Measurements from ENCODE around the gene AZIN2. TPM values are rescaled to one million over a fixed set of nuclear protein-coding genes. Genes with fewer than 3 reads are reported as not detected.
"Not testable (repeated sequence)": the region's sequence is repeated elsewhere in the genome, so short reads cannot be mapped to it uniquely, and the experiment has no call there.

Gene AZIN2
- total and polyA plus RNA-seq, 2 donors from 2014 or later: 4.9 to 7.5 TPM

DNA sequence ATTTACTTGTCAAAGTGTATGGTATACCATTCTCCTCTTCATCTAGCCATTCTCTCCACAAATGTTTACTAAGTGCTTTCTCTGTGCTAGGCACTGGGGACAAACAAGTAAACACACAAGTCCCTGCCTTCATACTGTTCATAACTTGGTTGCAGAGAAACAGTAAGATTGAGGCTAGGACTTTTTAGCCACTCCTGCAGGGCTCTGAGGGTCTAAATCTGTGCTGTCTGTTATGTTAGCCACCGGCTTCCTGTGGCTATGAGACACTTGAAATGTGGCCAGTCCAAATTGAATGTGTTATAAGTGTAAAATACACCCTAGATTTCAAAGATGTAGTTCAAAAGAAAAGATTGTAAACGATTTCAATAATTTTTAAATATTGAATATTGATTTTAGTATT is 50.2 kb downstream of the AZIN2 start:
- TF ChIP-seq, protein P1, sequence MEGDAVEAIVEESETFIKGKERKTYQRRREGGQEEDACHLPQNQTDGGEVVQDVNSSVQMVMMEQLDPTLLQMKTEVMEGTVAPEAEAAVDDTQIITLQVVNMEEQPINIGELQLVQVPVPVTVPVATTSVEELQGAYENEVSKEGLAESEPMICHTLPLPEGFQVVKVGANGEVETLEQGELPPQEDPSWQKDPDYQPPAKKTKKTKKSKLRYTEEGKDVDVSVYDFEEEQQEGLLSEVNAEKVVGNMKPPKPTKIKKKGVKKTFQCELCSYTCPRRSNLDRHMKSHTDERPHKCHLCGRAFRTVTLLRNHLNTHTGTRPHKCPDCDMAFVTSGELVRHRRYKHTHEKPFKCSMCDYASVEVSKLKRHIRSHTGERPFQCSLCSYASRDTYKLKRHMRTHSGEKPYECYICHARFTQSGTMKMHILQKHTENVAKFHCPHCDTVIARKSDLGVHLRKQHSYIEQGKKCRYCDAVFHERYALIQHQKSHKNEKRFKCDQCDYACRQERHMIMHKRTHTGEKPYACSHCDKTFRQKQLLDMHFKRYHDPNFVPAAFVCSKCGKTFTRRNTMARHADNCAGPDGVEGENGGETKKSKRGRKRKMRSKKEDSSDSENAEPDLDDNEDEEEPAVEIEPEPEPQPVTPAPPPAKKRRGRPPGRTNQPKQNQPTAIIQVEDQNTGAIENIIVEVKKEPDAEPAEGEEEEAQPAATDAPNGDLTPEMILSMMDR (IDR thresholded peaks at IDR 0.05; ENCODE audit: borderline replicate concordance, extremely low read depth, insufficient read depth): no peak
- no peaks in the 10 kb centered on the region for H3K36me3 ChIP-seq (ENCODE audit: control insufficient read depth in 2 of 3, insufficient read depth in 3 of 3, low read length in 3 of 3)
- H3K27ac ChIP-seq (ENCODE audit: low read depth in 2 of 2, low read length in 2 of 2): no peak overlapping the region
- no peaks in the 10 kb centered on the region for H3K9me3 ChIP-seq (ENCODE audit: control insufficient read depth in 2 of 3, insufficient read depth in 1 of 3, low read length in 3 of 3)
- peaks cover 0 to 18% (median 2%) of the 10 kb centered on the region in 3 donors for H3K4me1 ChIP-seq (ENCODE audit: control insufficient read depth in 2 of 3, insufficient read depth in 2 of 3, low read depth in 1 of 3, low read length in 3 of 3)
- DNase-seq (no peak), FAIRE-seq (no peak)
- H3K9ac ChIP-seq (ENCODE audit: low read length in 3 of 3): no peak overlapping the region
- H3K27me3 ChIP-seq (ENCODE audit: control insufficient read depth, insufficient read depth, low read length): no peaks in the 10 kb centered on the region
- no peak overlapping the region for H3K4me3 ChIP-seq (ENCODE audit: low read length in 3 of 3)
- intact Hi-C loops (cut with DNase I): no loop called here

DNA sequence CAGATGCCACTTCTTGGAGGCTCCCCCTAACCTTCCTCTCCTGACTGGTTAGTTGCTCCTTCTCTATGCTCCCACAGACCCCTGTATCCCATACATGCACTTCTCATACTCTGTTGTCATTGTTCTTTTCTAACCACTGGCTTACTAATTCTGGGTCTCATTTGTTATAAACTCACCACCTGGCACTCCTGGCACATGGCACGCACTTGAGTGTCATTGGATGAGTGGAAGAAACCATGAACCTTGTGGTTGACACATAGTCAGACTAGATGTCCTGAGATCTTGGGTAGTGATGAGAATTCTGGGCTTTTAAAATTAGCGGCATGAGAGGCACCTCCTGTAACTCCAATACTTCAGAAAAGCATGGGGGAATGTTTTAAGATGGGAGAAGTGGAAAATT is 51.6 kb downstream of the AZIN2 start:
- Histone ChIP-seq H3K4me3 (ENCODE audit: low read length in 3 of 3) (no peak overlapping the region), H3K36me3 (ENCODE audit: control insufficient read depth in 2 of 3, insufficient read depth in 3 of 3, low read length in 3 of 3) (no peaks in the 10 kb centered on the region), H3K9ac (ENCODE audit: low read length in 3 of 3) (no peak overlapping the region), H3K27ac (ENCODE audit: low read depth in 2 of 2, low read length in 2 of 2) (no peak overlapping the region), H3K4me1 (ENCODE audit: control insufficient read depth in 2 of 3, insufficient read depth in 2 of 3, low read depth in 1 of 3, low read length in 3 of 3) (peaks cover 0 to 14% (median 0%) of the 10 kb centered on the region in 3 donors), H3K27me3 (ENCODE audit: control insufficient read depth, insufficient read depth, low read length) (no peaks in the 10 kb centered on the region), H3K9me3 (ENCODE audit: control insufficient read depth in 2 of 3, insufficient read depth in 1 of 3, low read length in 3 of 3) (no peaks in the 10 kb centered on the region)
- FAIRE-seq (no peak), DNase-seq (peak in 1 of 5 donors; percentile 13)
- intact Hi-C loops (cut with DNase I): no loop called here
- TF ChIP-seq, protein P1 (IDR thresholded peaks at IDR 0.05; ENCODE audit: borderline replicate concordance, extremely low read depth, insufficient read depth): no peak

DNA sequence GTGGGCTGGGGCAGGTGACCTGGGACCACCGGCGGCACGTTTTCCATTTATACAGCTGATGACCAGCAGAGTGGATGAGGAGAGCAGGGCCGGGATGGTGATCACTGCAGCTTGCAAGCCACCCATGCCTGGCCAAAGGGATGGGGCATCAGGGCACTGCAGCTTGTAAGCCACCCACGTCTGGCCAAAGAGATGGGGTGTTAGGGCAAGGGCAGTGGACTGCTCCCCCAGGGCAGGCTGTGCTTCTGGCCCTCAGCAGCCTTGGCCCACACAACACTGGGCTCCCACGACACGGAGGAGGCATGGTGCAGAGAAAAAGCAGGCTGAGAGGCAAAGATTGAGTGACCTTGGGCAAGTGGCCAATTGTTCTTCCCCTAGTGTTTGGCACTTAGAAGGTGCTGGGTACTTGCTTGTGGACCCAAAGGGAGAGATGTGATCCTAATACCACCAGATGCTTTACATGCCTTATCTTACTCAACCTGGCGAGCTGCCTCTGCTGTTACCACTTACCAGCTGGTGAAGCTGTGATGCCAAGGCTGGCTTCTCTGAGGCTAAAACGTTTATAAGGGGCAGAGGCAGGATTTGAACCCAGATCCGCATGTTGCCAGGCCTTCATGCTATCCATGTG is 52.6 kb downstream of the AZIN2 start:
- intact Hi-C loops (cut with DNase I): no loop called here
- Histone ChIP-seq H3K9me3 (ENCODE audit: control insufficient read depth in 2 of 3, insufficient read depth in 1 of 3, low read length in 3 of 3) (no peaks in the 10 kb centered on the region), H3K9ac (ENCODE audit: low read length in 3 of 3) (no peak overlapping the region), H3K36me3 (ENCODE audit: control insufficient read depth in 2 of 3, insufficient read depth in 3 of 3, low read length in 3 of 3) (no peaks in the 10 kb centered on the region), H3K4me3 (ENCODE audit: low read length in 3 of 3) (no peak overlapping the region), H3K27ac (ENCODE audit: low read depth in 2 of 2, low read length in 2 of 2) (no peak overlapping the region), H3K4me1 (ENCODE audit: control insufficient read depth in 2 of 3, insufficient read depth in 2 of 3, low read depth in 1 of 3, low read length in 3 of 3) (peaks cover 0 to 10% (median 0%) of the 10 kb centered on the region in 3 donors), H3K27me3 (ENCODE audit: control insufficient read depth, insufficient read depth, low read length) (no peaks in the 10 kb centered on the region)
- DNase-seq: peak in 1 of 5 donors; percentile 24
- TF ChIP-seq, protein P1 (IDR thresholded peaks at IDR 0.05; ENCODE audit: borderline replicate concordance, extremely low read depth, insufficient read depth): no peak
- FAIRE-seq: no peak

DNA sequence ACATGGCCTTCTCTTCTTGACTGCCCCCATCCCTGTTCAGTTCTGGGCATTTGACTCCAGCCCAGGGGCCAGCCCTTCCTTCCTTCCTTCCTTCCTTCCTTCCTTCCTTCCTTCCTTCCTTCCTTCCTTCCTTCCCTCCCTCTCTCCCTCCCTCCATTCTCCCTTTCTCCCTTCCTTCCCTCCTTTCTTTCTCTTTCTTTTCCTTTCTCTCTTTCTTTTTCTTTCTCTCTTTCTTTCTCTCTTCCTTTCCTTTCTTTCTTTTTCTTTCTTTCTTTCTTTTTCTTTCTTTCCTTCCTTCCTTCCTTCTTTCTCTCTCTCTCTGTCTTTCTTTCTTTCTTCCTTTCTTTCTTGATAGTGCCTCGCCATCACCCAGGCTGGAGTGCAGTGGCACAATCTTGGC is 55.1 kb downstream of the AZIN2 start:
- H3K4me1 ChIP-seq (ENCODE audit: control insufficient read depth in 2 of 3, insufficient read depth in 2 of 3, low read depth in 1 of 3, low read length in 3 of 3); H3K9me3 ChIP-seq (ENCODE audit: control insufficient read depth in 2 of 3, insufficient read depth in 1 of 3, low read length in 3 of 3); DNase-seq; H3K27ac ChIP-seq (ENCODE audit: low read depth in 2 of 2, low read length in 2 of 2); intact Hi-C loops (cut with DNase I); H3K9ac ChIP-seq (ENCODE audit: low read length in 3 of 3); H3K4me3 ChIP-seq (ENCODE audit: low read length in 3 of 3); FAIRE-seq; H3K27me3 ChIP-seq (ENCODE audit: control insufficient read depth, insufficient read depth, low read length); H3K36me3 ChIP-seq (ENCODE audit: control insufficient read depth in 2 of 3, insufficient read depth in 3 of 3, low read length in 3 of 3): not testable (repeated sequence)
